Effector memory CD4-positive, alpha-beta T cell (primary cell): ENCODE data around the gene PDRG1.

Source experiments
- DNase-seq, 3 donors: peaks; one replicate each; pipeline ENCODE4 v3.0.0-alpha.2; 2020
- H3K27ac ChIP-seq: 2 replicates; pipeline ENCODE4 v1.7.0; 2013; ENCODE audit warnings: mild to moderate bottlenecking, low read length, moderate library complexity; ENCODE audit not compliant: insufficient read depth, poor library complexity, severe bottlenecking
- H3K27me3 ChIP-seq: replicated peaks from 2 replicates; pipeline ENCODE4 v1.7.0; 2013; ENCODE audit warnings: mild to moderate bottlenecking, low read length; ENCODE audit not compliant: insufficient read depth, control insufficient read depth, poor library complexity, severe bottlenecking
- H3K36me3 ChIP-seq: 2 replicates; pipeline ENCODE4 v1.7.0; 2013; ENCODE audit warnings: mild to moderate bottlenecking, low read length, moderate library complexity; ENCODE audit not compliant: control insufficient read depth, insufficient read depth
- H3K4me1 ChIP-seq: 2 replicates; pipeline ENCODE4 v1.7.0; 2013; ENCODE audit warnings: low read length, mild to moderate bottlenecking; ENCODE audit not compliant: control insufficient read depth, insufficient read depth, poor library complexity, severe bottlenecking
- H3K4me3 ChIP-seq: 2 replicates; pipeline ENCODE4 v1.7.0; 2013; ENCODE audit warnings: low read length, low read depth, mild to moderate bottlenecking; ENCODE audit not compliant: insufficient read depth, poor library complexity, severe bottlenecking
- H3K9me3 ChIP-seq: 2 replicates; pipeline ENCODE4 v1.7.0; 2013; ENCODE audit warnings: mild to moderate bottlenecking, low read length, moderate library complexity; ENCODE audit not compliant: control insufficient read depth

The PDRG1 gene

DNA sequence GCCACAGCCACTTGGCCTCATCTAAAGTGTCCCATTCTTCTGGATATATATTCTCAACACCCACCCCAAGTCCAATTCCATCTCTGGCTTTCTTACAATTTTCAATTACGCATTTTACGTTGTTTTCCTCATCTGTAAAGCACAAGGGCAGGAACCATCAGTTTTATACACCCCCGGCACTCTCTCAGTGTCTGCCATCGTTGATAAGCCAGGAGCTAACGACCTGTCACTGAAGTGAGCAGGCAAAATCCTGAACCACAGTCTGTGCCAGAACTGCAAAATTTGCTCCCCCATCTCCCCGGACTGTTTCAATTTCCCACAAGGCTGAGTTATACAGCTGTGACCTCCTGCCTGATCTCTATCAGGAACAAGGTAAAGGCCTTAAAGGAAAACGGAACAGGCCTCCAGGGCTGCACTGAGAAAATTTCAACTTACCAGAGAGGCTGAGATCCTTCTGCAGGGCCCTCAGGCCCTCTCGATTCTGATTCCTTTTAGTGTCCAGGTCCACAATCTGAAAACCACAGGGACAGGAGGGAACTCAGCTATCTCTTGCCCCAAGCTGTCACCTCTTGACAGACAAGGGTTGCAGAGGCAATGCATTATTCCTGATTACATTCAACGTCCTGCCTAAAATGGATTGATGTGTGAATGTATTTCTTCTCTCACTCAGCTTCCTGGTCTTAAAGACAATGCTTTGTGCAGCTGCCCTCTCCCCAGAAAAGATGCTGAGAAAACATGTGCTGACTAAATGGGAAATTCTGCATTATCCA lies 1.8 kb downstream of the PDRG1 start:
- H3K27me3 ChIP-seq, result no peaks in the 10 kb centered on the region
- peak overlapping the region; percentile 89 for H3K4me3 ChIP-seq
- H3K27ac ChIP-seq, result no peak overlapping the region
- H3K9me3 ChIP-seq, result peaks cover 3% of the 10 kb centered on the region
- H3K36me3 ChIP-seq, result peaks cover 40% of the 10 kb centered on the region
- H3K4me1 ChIP-seq, result peaks cover 12% of the 10 kb centered on the region
- no peak for DNase-seq

DNA sequence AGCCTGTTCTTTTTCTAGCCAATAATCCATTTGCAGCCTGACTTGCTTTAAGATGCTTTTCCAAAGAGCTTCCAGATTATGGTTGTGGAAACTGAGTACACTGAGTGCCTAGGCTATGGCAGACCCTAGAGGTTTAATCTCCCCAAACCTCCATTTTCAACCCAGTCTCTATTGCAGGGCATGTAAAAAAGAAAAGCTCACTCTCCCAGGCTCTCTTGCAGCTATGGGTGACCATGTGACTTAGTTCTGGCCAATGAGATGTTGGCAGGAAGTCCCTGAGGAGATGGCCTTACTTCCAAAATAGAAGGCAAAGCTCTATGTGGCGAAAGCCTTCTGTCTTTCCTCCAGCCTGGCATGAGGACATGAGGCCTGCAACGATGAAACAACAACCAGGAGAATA lies 3.8 kb downstream of the PDRG1 start:
- Histone ChIP-seq H3K4me1 (peaks cover 12% of the 10 kb centered on the region), H3K27ac (no peak overlapping the region), H3K9me3 (peaks cover 3% of the 10 kb centered on the region), H3K4me3 (no peak overlapping the region), H3K36me3 (peaks cover 60% of the 10 kb centered on the region), H3K27me3 (no peaks in the 10 kb centered on the region)
- no peak for DNase-seq

DNA sequence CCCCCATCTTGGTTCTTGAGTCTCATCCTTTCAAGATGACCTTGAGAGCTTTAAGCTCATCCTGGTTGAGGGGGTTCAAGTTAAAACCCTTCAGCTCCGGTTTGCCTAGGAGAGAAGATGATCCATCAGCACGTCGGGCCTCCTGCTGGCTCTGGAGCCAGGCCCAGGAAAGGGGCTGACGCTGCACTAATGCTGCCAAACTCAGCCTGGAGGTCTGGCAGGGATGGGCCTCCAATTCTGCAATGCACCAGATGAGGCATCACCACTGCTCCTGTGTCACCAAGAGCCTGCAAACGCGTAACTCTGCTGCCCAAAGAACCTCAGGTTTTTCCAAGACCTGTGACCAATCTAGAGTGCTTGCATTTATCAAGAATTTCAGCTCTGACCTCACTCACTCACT lies 6.1 kb downstream of the PDRG1 start:
- no peaks in the 10 kb centered on the region for H3K27me3 ChIP-seq
- H3K36me3 ChIP-seq, result peaks cover 67% of the 10 kb centered on the region
- H3K9me3 ChIP-seq, result peaks cover 3% of the 10 kb centered on the region
- no peak overlapping the region for H3K27ac ChIP-seq
- peaks cover 6% of the 10 kb centered on the region for H3K4me1 ChIP-seq
- no peak overlapping the region for H3K4me3 ChIP-seq
- no peak for DNase-seq

DNA sequence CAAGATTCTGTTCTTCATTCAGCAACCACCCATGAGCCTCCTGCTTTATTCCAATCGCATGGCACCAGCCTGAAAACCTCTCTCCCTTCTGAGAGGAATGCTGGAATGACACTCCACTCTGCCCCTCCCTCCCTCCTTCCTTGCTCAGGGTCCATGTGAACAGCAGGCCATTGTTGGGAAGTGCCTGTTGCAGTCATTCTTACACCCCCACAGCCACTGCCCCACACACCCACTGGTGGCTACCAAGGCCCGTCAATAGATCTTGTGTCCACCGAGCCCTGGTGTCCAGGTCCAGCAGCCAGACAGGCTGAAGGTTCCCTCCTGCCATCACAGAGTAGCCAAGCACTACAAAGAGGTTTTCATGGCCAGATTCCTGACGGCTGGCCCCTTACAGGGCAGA lies 6.5 kb downstream of the PDRG1 start:
- Histone ChIP-seq H3K27ac (no peak overlapping the region), H3K4me3 (no peak overlapping the region), H3K36me3 (peaks cover 67% of the 10 kb centered on the region), H3K4me1 (peaks cover 1% of the 10 kb centered on the region), H3K9me3 (peaks cover 3% of the 10 kb centered on the region), H3K27me3 (no peaks in the 10 kb centered on the region)
- DNase-seq, result no peak

GRCh38 chr20:31943052-31943471 lies 8.8 kb downstream of the PDRG1 start:
- H3K27ac ChIP-seq, result no peak overlapping the region
- no peaks in the 10 kb centered on the region for H3K4me1 ChIP-seq
- H3K9me3 ChIP-seq, result peaks cover 2% of the 10 kb centered on the region
- no peak for DNase-seq
- no peaks in the 10 kb centered on the region for H3K27me3 ChIP-seq
- peaks cover 56% of the 10 kb centered on the region for H3K36me3 ChIP-seq
- no peak overlapping the region for H3K4me3 ChIP-seq

DNA sequence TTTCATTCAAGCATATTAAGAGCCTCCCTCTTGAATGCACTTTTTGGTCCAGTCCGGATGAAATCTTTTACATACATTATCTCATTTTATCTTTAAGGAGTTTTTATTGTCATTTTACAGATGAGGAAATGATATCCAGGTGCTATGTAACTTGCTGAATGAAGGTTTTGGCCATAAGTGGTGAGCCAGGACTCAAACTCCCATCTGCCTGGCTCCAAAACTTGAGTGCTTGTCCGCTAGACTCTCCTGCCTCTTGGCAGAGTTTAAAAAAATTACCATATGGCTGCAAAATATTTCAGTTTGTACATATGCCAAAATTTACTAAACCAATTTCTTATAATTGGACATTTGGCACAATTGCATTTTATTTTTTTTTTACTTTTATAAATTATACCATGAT lies 12.2 kb downstream of the PDRG1 start:
- Histone ChIP-seq H3K4me1 (no peaks in the 10 kb centered on the region), H3K27me3 (no peaks in the 10 kb centered on the region), H3K9me3 (no peaks in the 10 kb centered on the region), H3K4me3 (no peak overlapping the region), H3K36me3 (peaks cover 22% of the 10 kb centered on the region), H3K27ac (no peak overlapping the region)
- no peak for DNase-seq

DNA sequence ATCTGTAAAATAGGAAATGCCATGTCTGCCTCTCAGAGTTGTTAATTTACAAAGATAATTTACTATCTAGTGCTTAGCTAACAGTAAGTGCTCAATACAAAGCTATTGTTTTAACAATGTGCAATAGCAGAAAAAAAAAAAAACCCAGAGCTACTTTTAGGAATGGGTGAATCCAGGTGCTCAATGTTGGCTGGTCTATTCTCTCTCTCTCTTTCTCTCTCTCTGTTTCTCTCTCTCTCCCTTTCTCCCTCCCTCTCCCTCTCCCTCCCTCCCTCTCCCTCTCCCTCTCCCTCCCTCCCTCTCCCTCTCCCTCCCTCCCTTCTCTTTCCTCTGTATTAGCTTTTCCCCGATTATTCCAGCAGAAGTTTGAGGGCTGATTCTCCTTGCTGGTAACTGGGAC lies 14.0 kb downstream of the PDRG1 start:
- H3K4me1 ChIP-seq, result no peaks in the 10 kb centered on the region
- no peak for DNase-seq
- H3K27me3 ChIP-seq, result no peaks in the 10 kb centered on the region
- no peak overlapping the region for H3K4me3 ChIP-seq
- H3K9me3 ChIP-seq, result no peaks in the 10 kb centered on the region
- no peak overlapping the region for H3K27ac ChIP-seq
- H3K36me3 ChIP-seq, result peaks cover 6% of the 10 kb centered on the region

DNA sequence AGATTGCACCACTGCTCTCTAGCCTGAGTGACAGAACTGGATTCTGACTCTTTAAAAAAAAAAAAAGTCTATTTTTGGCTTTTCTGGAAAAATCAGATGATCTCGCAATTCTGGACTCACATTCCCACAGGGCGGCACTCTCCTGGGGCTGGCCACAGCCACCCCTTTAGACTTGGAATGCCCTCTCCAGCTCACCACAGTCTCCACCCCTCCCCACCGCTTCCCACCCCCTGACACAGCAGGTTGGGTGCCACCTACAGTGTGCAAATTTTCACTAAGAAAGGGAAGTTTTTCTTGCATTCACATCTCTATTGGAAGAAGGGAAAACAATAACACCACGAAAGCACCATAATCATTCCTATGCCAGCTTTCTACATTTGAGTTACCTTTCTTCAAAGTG lies 15.4 kb downstream of the PDRG1 start:
- Histone ChIP-seq H3K4me1 (no peaks in the 10 kb centered on the region), H3K27ac (no peak overlapping the region), H3K4me3 (no peak overlapping the region), H3K9me3 (no peaks in the 10 kb centered on the region), H3K36me3 (no peaks in the 10 kb centered on the region), H3K27me3 (no peaks in the 10 kb centered on the region)
- DNase-seq, result no peak

DNA sequence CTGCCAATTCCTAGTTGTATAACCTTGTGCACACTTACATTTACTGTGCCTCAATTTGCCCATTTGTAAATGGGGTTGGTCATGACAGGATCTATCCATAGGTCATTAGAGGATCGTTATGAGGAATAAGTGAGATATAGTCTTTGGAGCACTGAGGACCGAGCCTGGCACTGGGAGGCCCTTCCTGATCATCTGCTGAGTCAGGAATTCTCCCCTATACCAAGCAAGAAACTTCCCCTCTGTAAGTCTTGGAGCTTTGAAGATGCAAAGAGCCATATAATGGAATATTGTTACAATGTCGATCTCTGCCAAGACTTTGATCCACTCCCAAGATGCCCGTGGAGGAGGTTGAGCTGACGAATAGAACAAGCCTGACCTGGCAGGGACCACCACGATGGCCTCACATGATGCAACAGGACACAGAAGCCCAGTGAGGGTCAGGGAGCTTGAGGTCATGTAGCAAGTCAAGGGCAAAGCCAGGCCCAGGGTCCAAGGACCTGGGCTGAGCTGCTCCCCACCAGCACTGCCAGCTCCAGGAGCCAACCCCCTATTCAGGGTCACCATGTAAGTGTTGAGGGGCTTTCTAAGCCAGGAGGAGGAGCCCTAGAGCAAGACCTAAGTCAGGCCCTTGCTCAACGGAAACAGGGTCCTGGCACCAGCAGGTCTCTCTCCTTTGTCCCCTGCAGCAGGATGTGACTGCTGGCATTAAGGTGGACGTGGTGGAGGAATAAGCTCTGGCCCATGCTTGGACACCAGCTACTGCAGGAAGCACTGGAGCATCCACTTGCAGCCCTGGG lies 16.7 kb downstream of the PDRG1 start:
- no peak for DNase-seq
- no peak overlapping the region for H3K27ac ChIP-seq
- no peaks in the 10 kb centered on the region for H3K36me3 ChIP-seq
- no peaks in the 10 kb centered on the region for H3K27me3 ChIP-seq
- no peaks in the 10 kb centered on the region for H3K4me1 ChIP-seq
- H3K4me3 ChIP-seq, result no peak overlapping the region
- no peaks in the 10 kb centered on the region for H3K9me3 ChIP-seq

DNA sequence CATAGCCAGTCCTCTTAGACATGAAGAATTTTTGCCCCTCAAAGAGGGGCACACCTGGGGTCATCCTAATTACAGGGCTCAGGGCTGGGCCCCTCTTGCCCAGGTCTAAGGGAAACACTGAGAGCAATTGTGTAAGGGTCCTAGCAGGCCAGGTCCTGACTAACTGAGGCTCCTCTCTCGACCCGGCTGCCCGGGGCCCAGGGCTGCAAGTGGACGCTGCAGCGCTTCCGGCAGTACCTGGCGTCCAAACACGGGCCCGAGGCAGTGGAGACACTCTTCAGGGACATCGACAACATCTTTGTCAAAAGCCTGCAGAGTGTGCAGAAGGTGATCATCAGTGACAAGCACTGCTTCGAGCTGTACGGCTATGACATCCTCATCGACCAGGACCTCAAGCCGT lies 17.4 kb downstream of the PDRG1 start:
- H3K9me3 ChIP-seq, result no peaks in the 10 kb centered on the region
- no peak overlapping the region for H3K27ac ChIP-seq
- no peak overlapping the region for H3K4me3 ChIP-seq
- no peaks in the 10 kb centered on the region for H3K4me1 ChIP-seq
- H3K27me3 ChIP-seq, result no peaks in the 10 kb centered on the region
- DNase-seq, result no peak
- H3K36me3 ChIP-seq, result no peaks in the 10 kb centered on the region
